GM19467 (cell line): ENCODE data around the gene PATL2.
"Not testable (repeated sequence)": the region's sequence is repeated elsewhere in the genome, so short reads cannot be mapped to it uniquely, and the experiment has no call there.

ENCODE experiments used
- ATAC-seq: cut with Tn5 transposase; IDR thresholded peaks from one replicate; pipeline ENCODE4 v1.9.1; 2021; ENCODE audit warnings: mild to moderate bottlenecking, moderate library complexity; ENCODE audit not compliant: unreplicated experiment

PATL2 gene

DNA sequence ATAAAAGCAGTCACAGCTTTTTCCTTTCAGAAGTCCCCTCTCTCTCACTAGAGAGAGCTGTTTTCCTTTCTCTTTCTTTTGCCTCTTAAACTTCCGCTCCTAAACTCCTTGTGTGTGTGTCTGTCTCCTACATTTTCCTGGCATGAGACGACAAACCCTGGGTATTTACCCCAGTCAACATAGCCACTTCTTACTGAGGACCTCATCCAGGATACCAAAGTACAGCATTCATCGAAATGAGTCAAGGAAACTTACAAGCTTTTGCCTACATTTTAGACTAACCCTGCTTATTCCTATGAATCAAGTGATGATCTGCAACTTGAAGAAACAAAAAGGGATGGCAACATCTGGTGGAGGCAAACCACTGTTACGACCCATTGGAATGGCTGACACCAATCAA is 16.7 kb downstream of the PATL2 start:
- ATAC-seq, result no peak

DNA sequence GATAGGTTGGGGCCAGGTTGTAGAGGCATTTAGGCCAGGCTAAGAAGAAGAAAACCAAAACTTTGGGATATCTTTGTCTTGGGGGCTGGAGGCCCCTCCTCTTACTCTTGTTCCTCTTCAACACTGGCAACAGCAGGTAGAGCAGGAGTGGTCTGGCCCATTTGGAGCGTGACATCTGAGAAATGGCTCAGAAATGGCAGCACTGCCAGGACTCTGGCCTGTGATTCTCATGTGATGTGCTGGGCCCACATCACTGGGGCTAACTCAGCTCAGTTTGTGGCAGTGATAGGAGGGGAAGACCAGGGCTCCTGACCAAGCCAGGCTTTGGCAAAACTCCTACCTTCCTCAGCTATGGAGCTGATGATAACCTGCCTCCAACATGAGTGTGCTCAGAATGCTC is 18.5 kb downstream of the PATL2 start:
- no peak for ATAC-seq

DNA sequence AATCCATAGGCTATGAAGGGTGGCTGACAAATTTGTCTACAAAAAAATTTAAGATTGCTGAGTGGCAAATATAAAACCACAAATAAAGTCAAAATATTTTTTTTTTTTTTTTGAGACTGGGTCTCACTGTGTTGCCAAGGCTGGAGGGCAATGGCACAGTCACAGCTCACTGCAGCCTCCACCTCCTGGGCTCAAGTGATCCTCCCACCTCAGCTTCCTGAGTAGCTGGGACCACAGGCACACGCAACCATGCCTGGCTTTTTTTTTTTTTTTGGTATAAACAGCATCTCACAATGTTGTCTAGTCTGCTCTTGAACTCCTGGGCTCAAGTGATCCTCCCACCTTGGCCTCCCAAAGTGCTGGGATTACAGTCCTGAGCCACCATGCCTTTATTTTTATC is 20.9 kb downstream of the PATL2 start:
- not testable (repeated sequence) for ATAC-seq

GRCh38 chr15:44689318-44689717 is 21.8 kb downstream of the PATL2 start:
- not testable (repeated sequence) for ATAC-seq

- ATAC-seq, result not testable (repeated sequence)
These were observed 28.1 kb downstream of the PATL2 start for GRCh38 chr15:44682809-44683682.

DNA sequence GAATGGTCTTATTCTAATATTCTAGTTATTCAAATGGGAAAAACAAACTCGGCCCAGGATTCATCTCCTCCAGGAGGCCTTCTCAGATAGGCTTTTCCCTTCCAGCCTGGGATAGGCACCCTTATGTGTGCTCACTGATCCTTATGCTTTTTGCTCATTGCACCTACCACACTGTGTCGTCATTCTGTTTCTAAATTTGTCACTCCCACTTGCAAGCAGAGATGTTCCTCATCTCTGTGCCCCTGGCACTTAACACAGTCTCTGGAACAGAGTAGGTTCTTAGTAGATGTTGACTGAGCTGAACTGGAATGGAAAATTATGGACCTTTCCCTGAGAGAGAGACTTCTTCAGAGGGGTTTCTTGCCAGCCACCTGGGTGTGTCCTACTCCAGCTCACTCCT is 28.9 kb downstream of the PATL2 start:
- no peak for ATAC-seq

- no peak for ATAC-seq
These were observed 34.4 kb downstream of the PATL2 start for GRCh38 chr15:44676676-44677075.

DNA sequence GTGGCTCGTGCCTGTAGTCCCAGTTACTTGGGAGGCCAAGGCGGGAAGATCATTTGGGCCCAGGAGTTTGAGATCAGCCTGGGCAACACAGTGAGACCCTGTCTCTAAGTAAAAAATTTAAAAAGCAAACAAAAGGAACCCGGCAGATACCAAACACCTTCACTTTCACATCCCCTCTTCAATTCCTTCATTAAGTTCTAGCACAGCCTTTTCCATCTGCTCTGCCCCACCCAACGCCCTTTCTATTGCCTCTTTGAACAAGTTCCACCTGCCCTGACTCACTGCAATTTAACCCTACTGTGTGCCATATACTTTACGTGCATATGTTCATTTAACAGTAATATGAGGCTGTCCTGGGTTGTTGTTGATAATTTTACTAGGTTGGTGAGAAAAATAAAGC is 35.2 kb downstream of the PATL2 start:
- no peak for ATAC-seq

- ATAC-seq, result no peak
These were observed 37.5 kb downstream of the PATL2 start for GRCh38 chr15:44673639-44674038.

- ATAC-seq, result no peak
These were observed 40.8 kb downstream of the PATL2 start for GRCh38 chr15:44670087-44670950.

GRCh38 chr15:44668921-44669320 is 42.2 kb downstream of the PATL2 start:
- no peak for ATAC-seq

DNA sequence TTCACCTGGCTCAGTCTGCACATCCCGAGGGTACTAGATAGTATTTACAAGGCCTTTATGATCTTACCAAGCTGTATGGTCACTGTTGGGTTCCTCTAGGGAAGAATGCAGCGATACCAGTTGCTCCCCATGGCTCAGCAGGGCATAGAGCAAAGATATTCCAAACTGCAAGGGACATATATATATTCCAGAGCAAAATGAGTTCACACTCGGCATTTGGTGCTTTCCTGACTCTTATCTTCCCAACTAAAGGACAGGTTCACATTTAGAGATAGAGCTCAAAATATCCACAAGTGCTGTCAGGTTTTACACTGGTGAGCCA is 44.1 kb downstream of the PATL2 start:
- no peak for ATAC-seq

- ATAC-seq, result no peak
These were observed 44.7 kb downstream of the PATL2 start for GRCh38 chr15:44666210-44667038.

DNA sequence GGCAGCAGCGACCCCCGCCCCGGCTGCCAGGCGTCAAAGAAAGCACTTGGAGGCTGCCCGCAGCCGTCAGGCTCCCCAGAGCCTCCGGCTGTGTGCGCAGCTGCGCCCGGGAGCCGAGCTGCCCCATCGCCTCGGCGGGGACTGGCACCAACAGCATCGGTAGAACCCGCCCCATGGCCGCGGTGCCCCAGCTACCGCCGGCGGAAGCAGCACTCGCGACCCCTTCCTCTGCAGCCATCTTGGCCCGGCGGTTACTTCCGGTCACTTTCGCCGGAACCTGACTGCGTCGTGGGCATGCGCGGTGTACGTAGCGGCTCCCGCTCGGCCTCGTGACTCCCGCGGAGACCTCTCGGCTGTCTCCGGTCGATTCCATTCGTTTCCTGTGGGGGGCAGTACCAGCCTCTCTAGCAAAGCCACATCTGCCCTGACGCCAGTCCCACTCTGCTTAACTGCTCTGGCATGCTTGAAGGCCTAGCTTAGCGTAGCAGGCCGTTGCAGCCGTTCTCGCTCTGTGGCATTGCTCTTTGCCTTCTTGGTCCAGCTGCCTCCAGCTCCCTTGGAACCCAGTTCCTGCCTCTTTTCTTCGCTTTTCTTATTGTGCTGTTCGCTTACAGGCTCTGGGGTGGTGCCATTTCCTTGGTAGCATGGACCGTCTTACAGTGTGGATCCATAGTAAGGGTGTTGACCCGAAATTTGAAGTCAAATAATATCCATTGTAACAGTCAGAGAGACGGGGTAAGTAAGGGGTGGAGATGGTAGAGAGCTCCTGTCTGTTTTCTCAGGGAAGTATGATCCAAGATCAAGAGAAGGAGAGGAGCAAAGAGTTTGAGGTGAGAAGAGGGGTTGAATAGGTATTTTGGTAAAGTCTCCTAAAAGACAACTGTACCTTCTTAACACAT is 47.5 kb downstream of the PATL2 start, which contains the start of gene SPG11:
SPG11 (minus strand) TSS at position 253 of the 899 bp plus-strand sequence; CDS start at position 238, 15 bp downstream.
- peak; percentile 70 for ATAC-seq

GRCh38 chr15:44662478-44663409 is 48.4 kb downstream of the PATL2 start:
- peak; percentile 49 for ATAC-seq

DNA sequence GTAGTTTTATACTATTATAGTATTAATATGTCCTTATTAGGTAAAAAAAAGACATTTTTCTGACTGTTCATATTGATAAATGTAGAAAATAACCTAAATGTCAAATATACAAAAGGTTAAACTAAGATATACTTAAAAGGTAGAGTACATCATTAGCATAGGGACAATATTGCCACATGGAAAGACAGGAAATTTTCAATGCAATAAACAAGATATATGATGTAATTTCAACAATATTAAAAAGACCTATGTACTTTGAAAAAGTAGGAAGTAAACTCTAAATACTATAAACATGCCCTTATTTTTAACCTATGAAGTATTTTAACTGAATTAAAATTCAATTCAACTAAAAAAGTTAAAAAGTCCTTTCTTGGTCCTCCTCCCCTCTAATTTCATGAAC is 49.5 kb downstream of the PATL2 start:
- ATAC-seq, result no peak

- ATAC-seq, result no peak
These were observed 52.1 kb downstream of the PATL2 start for GRCh38 chr15:44659056-44659455.

GRCh38 chr15:44657378-44657777 is 53.7 kb downstream of the PATL2 start:
- ATAC-seq, result no peak

DNA sequence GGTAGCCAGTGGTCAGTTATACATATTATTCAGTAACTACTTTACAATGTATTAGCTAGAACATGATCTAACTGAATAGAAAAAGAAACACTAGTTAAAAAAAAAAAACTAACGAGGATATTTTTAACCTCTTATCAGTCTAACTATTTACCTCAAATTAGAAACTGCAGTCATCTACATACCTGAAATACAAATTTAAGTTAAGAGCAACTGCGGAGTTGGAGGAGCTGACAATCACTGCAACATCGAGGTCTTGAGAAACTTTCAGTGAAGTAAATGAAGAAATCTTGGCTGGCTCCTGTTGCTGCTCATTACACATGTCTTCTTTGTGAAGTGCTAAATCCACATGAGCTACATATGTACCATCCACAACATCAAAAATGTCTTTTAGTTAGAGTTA is 54.2 kb downstream of the PATL2 start:
- ATAC-seq, result no peak
